Astrocyte (in vitro differentiated cells and primary cell): ENCODE data around the gene L3MBTL1.

Experiments
- CTCF ChIP-seq: IDR thresholded peaks from 2 replicates; pipeline ENCODE4 v1.5.1; 2011; ENCODE audit warnings: low read depth, mild to moderate bottlenecking, inconsistent platforms, low read length, moderate library complexity; ENCODE audit not compliant: insufficient read depth
- EZH2 ChIP-seq: IDR thresholded peaks from 2 replicates; pipeline ENCODE4 v1.6.1; 2012; ENCODE audit warnings: mild to moderate bottlenecking, low read length, inconsistent platforms; ENCODE audit not compliant: insufficient read depth

GRCh38 chr20:43564993-43565757 is 57.7 kb downstream of the L3MBTL1 start:
- TF ChIP-seq CTCF (no peak), EZH2 (no peak)
